Heart right ventricle (tissue), 16 donors: ENCODE results near the gene SLC16A3. TPM values are rescaled to one million over a fixed set of nuclear protein-coding genes. Genes with fewer than 3 reads are reported as not detected.

ENCODE experiments used
- ATAC-seq, 8 donors: fragments of 200-7000 bp; cut with Tn5 transposase; one replicate each; pipeline ENCODE4 v1.9.1; 2020; ENCODE audit warnings: mild to moderate bottlenecking in 8 of 8, moderate library complexity in 8 of 8, moderate number of reproducible peaks in 1 of 8
- DNase-seq, 2 donors: peaks; one replicate each; pipeline ENCODE4 v3.0.0-alpha.2; 2020
- H3K27ac ChIP-seq, 10 donors: fragments of 200-600 bp; sonication (generic) in 2 of 10; one replicate each; pipeline versions ENCODE4 v1.5.0 to v1.8.0; 2020 to 2022; ENCODE audit warnings: mild to moderate bottlenecking in 3 of 10
- H3K27me3 ChIP-seq, 7 donors: fragments of 200-600 bp; one replicate each; pipeline ENCODE4 v1.8.0; 2021 to 2022; ENCODE audit warnings: mild to moderate bottlenecking in 2 of 7
- H3K36me3 ChIP-seq, 9 donors: fragments of 200-600 bp; sonication (generic) in 1 of 9; one replicate each; pipeline versions ENCODE4 v1.5.0 to v1.8.0; 2020 to 2022; ENCODE audit warnings: mild to moderate bottlenecking in 2 of 9
- H3K4me1 ChIP-seq, 9 donors: fragments of 200-600 bp; sonication (generic) in 1 of 9; one replicate each; pipeline versions ENCODE4 v1.5.0 to v1.8.0; 2020 to 2022; ENCODE audit warnings: mild to moderate bottlenecking in 4 of 9
- H3K4me3 ChIP-seq, 10 donors: fragments of 200-600 bp; sonication (generic) in 2 of 10; one replicate each; pipeline versions ENCODE4 v1.5.0 to v1.8.0; 2020 to 2022; ENCODE audit warnings: mild to moderate bottlenecking in 7 of 10, moderate library complexity in 2 of 10
- H3K9me3 ChIP-seq, 11 donors: fragments of 200-600 bp in 10 of 11; sonication (generic) in 2 of 11; one replicate each; pipeline versions ENCODE4 v1.5.0 to v1.8.0; 2013 to 2022; ENCODE audit warnings: mild to moderate bottlenecking in 2 of 11, control low read depth in 1 of 11, moderate library complexity in 1 of 11
- WGBS, 2 donors: extraction: QIAGEN DNeasy Blood & Tissue Kit; methylation state at CpG; one replicate each; pipeline ENCODE4 v1.1.7; 2013; ENCODE audit warnings: inconsistent platforms in 1 of 2; 5-methylcytosine and 5-hydroxymethylcytosine counted together
- intact Hi-C, 10 donors: fragments of 100-400 bp; cut with DNase I; formaldehyde crosslinking; loops; one replicate each; pipeline versions ENCODE4 v1.11.1 to v1.14.2; 2022
- polyA plus RNA-seq, 2 donors: library from polyadenylated mRNA; stranded (reverse); fragments of 200-250 nt; gene quantifications; one replicate each; pipeline ENCODE4 v1.2.3, GENCODE V29; 2013
- total RNA-seq, 10 donors: library from RNA; stranded (reverse); fragmentation: NEBNext Ultra II Directional in 3 of 10; extraction: Animal tissue kit (Norgen Biotek cat#: 25700) in 3 of 10; gene quantifications; one replicate each; pipeline versions ENCODE4 v1.2.1 to v1.2.4, GENCODE V29; 2021 to 2023
- TF ChIP-seq, protein P1 (sequence below), 9 donors: fragments of 200-600 bp; sonication (generic) in 2 of 9; IDR thresholded peaks; one replicate each; pipeline versions ENCODE4 v1.5.0 to v1.8.0; 2021 to 2022; ENCODE audit warnings: antibody characterized with exemption in 9 of 9, mild to moderate bottlenecking in 5 of 9, moderate library complexity in 1 of 9
- donor health status: Arrhythmogenic right ventricular cardiomyopathy.
- donor health status: ischemic (EF 13 %, LVEDD 7.1; RV severe dilation, severe dysfunction).
- donor health status: healthy with polysubstance abuse.
- donor health status: DM: no; HTN: yes; CAD: no.
- donor health status: DM: no; HTN: no; CAD: no.
- donor health status: ischemic (EF 25% LVEDD 6.9; RV normal size, moderate dysfunction).
- donor health status: ischemic (EF 25% LVEDD 5.7; RV mildly dilated, moderate dysfunction).
- donor health status: healthy.
- donor health status: DM: yes; HTN: yes; CAD: no.
- donor health status: Ischemic cardiomyopathy.
- donor health status: ischemic (EF 35%, LVEDD 5.7; RV mildly dilated, moderate dysfunction).
- donor health status: nonischemic (EF 11% LVEDD 7.7; RV severe dilation, severe dysfunction).
- donor health status: DM: yes; HTN: yes; CAD: no.
- donor health status: PGD.
- donor health status: ischemic (EF 29% LVEDD 5.4; RV normal size, mild dysfunction).
- donor health status: nonischemic (EF 23%, LVEDD 6.1; RV moderate dilation, normal function).

The SLC16A3 gene
- total and polyA plus RNA-seq, 12 donors = 4.8 to 65.3 (median 10.1) TPM

DNA sequence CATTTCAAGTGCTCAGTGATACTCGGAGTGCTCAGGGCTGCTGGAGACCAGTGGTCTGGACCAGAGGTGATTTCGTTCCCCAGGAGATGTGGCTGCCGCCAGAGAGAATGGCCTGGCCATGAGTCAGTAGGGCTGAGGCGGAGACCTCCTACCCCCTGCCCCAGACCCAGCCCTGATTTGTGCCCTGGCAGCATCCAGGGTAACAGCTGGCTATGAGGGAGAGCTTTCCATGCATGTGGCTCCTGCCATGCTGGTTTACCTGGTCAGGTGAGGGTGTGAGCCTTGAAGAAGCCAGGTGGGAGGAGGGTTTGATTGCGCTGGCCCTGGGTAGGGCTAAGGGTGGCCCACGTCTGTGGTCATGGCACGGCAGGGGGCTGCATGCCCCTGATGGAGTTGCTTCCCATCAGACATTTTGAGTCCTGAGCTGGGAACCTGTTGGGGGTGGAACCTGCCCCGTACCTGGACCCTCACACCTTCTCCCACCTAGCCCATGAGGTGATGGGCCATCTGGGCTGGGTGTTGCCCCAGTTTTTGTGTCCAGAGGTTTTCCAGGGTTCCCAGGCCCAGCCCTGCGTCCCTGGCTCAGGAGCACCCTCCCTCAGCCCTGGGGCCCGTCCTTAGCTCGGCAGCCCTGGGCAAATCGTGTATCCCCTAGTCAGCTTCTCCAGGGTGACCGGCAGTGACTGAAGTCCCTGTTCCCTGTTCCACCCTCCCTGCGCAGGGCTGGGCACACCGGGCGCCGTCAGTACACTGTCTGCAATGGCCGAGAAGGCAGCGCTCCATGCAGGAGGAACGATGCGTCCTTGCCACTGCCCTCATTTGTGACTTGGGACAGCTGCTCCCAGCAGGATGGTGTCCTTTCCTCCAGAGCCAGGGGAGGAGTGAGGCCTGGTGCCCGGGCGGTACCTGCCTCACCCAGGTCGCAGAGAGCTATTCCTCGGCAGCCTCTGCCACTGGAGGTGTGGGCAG lies 53.7 kb downstream of the SLC16A3 start:
- TF ChIP-seq, protein P1, sequence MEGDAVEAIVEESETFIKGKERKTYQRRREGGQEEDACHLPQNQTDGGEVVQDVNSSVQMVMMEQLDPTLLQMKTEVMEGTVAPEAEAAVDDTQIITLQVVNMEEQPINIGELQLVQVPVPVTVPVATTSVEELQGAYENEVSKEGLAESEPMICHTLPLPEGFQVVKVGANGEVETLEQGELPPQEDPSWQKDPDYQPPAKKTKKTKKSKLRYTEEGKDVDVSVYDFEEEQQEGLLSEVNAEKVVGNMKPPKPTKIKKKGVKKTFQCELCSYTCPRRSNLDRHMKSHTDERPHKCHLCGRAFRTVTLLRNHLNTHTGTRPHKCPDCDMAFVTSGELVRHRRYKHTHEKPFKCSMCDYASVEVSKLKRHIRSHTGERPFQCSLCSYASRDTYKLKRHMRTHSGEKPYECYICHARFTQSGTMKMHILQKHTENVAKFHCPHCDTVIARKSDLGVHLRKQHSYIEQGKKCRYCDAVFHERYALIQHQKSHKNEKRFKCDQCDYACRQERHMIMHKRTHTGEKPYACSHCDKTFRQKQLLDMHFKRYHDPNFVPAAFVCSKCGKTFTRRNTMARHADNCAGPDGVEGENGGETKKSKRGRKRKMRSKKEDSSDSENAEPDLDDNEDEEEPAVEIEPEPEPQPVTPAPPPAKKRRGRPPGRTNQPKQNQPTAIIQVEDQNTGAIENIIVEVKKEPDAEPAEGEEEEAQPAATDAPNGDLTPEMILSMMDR (IDR thresholded peaks at IDR 0.05) = no peak
- Histone ChIP-seq H3K27me3 (no peaks in the 10 kb centered on the region), H3K4me3 (no peak overlapping the region), H3K4me1 (peaks cover 0 to 37% (median 7%) of the 10 kb centered on the region in 9 donors), H3K36me3 (peaks cover 0 to 4% (median 0%) of the 10 kb centered on the region in 9 donors), H3K9me3 (no peaks in the 10 kb centered on the region), H3K27ac (no peak overlapping the region)
- intact Hi-C loops = no loop called here
- 89 to 90% methylated on average over 25 of the region's 25 CpGs for WGBS, 2 donors
- DNase-seq = no peak
- ATAC-seq = no peak

DNA sequence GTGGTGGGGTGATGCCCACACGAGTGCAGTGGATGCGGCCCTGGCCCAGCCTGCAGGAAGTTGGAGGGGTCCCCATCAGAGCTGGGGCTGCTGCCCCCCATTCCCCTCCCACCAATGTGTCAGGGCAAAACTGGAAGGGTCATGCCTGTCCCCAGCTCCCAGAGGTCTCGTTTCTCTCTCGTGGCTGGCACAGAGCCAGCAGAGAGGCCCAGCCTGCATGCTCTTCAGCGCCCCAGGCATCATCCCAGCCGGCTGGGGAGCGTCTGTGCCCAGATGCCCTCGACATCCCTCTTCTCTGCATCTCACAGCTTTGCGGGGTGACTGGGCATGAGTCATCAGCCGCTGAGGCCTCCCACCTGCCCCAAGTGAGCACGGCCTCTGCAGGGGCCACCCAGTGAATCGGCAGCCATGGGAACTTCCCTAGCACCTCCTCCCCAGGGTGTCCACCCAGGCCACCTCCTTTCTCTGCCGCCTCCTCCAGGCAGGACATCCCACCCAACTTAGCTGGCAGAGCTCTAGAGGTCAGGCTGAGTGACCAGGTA lies 54.4 kb downstream of the SLC16A3 start:
- no peaks in the 10 kb centered on the region for H3K27me3 ChIP-seq
- no peak overlapping the region for H3K4me3 ChIP-seq
- H3K36me3 ChIP-seq = no peaks in the 10 kb centered on the region
- H3K27ac ChIP-seq = no peak overlapping the region
- ATAC-seq (no peak), DNase-seq (no peak)
- peaks cover 2 to 42% (median 15%) of the 10 kb centered on the region in 9 donors for H3K4me1 ChIP-seq
- TF ChIP-seq, protein P1 (IDR thresholded peaks at IDR 0.05) = no peak
- intact Hi-C loops = no loop called here
- no peaks in the 10 kb centered on the region for H3K9me3 ChIP-seq
- 42 to 44% methylated on average over 13 of the region's 13 CpGs for WGBS, 2 donors

DNA sequence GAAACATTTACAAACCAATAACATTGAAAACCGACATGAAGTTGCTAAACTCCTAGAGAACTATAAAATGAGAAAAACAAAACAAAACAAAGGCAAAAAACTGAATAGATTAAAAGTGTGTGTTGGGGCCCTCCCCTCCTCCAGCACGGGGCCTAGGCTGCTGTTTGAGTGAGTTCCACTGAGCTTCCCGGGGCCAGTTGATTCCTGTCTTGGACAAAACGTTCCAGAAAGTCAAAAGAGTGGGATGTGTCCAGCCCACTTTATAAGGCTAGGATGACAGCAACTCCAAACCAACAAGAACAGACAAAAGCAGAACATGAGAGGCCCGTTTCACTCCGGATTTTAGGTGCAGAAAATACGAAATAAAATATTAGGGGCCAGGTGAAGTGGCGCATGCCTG lies 56.3 kb downstream of the SLC16A3 start:
- no peaks in the 10 kb centered on the region for H3K36me3 ChIP-seq
- H3K27ac ChIP-seq = peak overlapping the region in 2 of 10 donors; percentile 9 to 32
- intact Hi-C loops = no loop called here
- peaks cover 8 to 40% (median 32%) of the 10 kb centered on the region in 9 donors for H3K4me1 ChIP-seq
- DNase-seq = no peak
- no peak overlapping the region for H3K4me3 ChIP-seq
- TF ChIP-seq, protein P1 (IDR thresholded peaks at IDR 0.05) = no peak
- ATAC-seq = no peak
- H3K27me3 ChIP-seq = no peaks in the 10 kb centered on the region
- no peaks in the 10 kb centered on the region for H3K9me3 ChIP-seq
- 60 to 67% methylated on average over 8 of the region's 8 CpGs for WGBS, 2 donors

DNA sequence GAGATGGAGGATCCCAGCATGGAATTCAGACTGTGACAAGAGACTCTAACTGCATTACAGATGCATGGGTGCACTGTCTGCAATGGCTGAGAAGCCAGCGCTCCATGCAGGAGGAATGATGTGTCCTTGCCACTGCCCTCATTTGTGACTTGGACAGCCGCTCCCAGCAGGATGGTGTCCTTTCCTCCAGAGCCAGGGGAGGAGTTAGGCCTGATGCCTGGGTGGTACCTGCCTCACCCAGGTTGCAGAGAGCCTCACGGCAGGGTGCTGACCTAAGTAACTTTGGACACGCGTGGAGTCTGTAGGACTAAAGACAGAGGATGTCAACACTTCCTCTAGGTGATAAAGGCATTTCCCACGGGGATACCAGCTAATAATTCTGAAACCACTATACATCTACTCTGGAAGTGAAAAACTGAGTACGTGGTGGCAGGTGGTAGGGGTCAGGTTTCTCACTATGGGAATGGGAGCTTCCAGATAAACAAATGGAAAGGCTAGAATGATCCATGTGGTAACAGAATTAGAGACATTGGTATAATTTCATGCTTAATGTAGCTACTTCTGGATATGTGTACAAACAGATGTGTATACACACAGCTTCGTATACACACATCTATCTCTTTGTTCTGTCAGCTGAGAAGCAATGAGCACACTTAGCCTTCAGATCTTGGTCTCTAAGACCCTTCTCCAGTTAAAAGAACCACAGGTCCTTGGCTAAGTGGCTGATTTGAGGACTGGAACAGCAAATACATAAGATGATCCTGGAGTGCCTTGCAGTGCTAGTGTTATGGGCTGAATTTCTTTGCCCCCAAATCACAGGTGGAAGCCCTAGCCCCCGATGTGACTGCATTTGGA lies 58.4 kb downstream of the SLC16A3 start:
- intact Hi-C loops = no loop called here
- TF ChIP-seq, protein P1 (IDR thresholded peaks at IDR 0.05) = no peak
- Histone ChIP-seq H3K4me1 (peaks cover 12 to 49% (median 35%) of the 10 kb centered on the region in 9 donors), H3K4me3 (no peak overlapping the region), H3K27ac (peak overlapping the region; percentile 38 to 93 (median 72)), H3K9me3 (no peaks in the 10 kb centered on the region), H3K36me3 (no peaks in the 10 kb centered on the region), H3K27me3 (no peaks in the 10 kb centered on the region)
- DNase-seq (no peak), ATAC-seq (no peak)
- 69 to 72% methylated on average over 9 of the region's 9 CpGs for WGBS, 2 donors
